NOMO-1 treated with DMSO at 0.1 percent for 48 hours (cell line): ENCODE measurements around the gene PRMT7.
A peak's percentile ranks its signal among the peaks of the same experiment; 100 is the strongest.

Experiments
- DNase-seq: peaks from one replicate; lab custom pipeline; 2025; ENCODE audit not compliant: unreplicated experiment; lab: John Stamatoyannopoulos, UW

PRMT7 gene

DNA sequence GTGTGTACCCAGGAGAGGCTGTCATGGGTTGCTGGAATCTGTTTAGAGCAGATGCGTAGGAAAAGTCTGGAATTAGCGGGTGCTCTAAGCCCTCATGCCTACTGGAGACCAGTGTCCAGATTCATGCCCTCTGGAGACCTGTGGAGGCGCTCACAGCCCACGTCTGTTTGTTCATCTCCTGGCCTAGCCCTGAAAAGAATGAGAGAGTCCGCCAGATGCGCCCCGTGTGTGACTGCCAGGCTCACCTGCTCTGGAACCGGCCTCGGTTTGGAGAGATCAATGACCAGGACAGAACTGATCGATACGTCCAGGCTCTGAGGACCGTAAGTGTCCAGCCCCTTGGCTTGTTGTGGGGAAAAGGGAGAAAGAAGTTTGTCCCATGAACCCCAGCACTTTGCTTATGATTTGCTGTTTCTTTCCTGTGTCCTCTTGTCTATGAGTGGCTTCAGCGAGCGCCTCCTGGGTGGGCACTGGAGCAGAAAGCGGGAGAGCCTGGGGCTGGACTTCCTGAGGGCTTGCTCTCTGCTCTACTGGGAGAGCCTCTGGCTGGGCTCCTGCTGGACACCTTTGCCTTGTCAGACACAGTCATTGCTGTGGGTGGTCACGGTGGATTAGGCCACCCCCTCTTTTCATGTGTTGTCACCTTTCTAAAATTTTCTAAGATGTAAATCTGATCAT lies 35.3 kb downstream of the PRMT7 start:
- no peak for DNase-seq

DNA sequence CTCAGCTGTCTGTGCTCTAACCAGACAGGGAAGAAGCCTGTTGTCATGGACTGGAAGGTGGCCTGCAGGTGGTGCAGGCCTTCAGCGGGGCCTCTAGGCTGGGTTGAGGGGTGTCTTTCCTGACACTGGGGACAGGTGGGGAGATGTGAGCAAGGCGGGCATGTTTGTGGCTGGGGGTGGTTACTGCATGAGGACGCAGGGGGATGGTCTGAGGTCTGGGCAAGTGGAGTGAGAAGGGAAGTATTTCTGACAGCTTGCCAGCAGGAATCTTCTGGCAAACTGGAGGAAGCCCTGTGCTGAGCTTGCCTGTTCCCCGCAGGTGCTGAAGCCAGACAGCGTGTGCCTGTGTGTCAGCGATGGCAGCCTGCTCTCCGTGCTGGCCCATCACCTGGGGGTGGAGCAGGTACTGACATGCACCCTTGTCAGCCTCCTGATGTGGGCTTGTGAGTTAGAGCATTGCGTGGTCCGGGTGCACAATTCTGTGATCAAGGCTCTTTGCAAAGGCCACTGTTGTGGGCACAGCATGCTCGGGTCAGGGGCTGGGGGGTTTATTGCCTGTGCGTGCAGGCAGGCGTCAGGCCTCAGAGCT lies 36.2 kb downstream of the PRMT7 start:
- no peak for DNase-seq

DNA sequence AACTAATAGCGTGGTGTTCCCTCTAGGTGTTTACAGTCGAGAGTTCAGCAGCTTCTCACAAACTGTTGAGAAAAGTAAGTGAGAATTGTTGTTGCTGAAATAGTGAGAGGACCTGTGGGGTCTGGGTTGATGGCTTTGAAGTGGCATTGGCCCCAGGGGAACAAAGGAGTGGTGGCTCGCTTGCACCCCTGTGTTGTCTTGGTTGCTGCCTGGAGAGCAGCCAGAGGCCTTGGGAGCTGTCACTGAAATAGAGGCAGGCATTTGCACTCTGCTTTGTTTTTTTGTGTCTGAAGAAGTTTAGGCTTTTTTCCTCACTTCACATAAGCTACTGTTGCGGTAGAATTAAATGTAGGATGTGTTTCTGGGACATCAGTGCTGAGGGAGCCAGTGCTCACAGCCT lies 36.8 kb downstream of the PRMT7 start:
- DNase-seq: no peak

- DNase-seq: no peak
These were observed 38.0 kb downstream of the PRMT7 start for GRCh38 chr16:68348639-68349445.

DNA sequence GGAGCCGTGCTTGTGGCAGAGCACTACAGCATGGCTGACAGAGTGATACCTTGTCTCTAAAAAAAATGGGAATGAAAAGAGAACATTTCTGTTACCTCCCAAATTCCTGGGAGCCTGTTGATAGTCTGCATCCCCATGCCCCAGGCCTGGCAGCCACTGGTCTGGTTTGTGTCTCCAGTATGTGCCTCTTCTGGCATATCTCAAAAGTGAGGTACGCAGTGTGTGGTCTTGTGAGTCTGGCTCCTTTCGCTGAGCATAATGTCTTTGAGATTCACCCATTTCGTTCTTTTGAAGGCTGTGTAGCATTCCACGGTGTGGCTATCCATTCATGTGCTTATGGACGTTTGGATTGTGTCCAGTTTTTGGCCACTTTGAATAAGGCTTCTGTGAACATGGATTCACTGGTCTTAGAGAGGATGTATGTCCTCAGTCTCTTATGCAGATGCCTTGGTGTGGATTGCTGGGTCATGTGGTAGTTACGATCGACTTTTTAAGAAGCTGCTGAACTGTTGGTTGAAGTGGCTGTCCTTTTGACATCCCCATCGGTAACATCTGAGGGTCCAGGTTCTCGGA lies 39.1 kb downstream of the PRMT7 start:
- no peak for DNase-seq

- DNase-seq: no peak
These were observed 40.1 kb downstream of the PRMT7 start for GRCh38 chr16:68350813-68351350.

GRCh38 chr16:68351463-68351862 lies 40.6 kb downstream of the PRMT7 start:
- no peak for DNase-seq

DNA sequence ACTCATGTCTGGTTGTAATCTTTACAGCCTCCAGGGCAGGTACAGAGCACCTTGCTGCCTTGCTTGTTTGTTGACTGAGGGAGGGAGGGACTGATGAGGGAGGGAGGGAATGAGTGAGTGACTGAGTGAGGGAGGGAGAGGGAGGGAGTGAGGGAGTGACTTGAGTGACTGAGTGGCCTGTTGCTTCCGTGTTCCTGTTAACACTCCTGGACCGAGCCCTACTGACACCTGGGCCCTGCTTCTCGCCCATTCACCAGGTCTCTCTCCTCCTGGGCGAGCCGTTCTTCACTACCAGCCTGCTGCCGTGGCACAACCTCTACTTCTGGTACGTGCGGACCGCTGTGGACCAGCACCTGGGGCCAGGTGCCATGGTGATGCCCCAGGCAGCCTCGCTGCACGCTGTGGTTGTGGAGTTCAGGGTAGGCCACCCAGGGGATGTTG lies 41.2 kb downstream of the PRMT7 start:
- no peak for DNase-seq

DNA sequence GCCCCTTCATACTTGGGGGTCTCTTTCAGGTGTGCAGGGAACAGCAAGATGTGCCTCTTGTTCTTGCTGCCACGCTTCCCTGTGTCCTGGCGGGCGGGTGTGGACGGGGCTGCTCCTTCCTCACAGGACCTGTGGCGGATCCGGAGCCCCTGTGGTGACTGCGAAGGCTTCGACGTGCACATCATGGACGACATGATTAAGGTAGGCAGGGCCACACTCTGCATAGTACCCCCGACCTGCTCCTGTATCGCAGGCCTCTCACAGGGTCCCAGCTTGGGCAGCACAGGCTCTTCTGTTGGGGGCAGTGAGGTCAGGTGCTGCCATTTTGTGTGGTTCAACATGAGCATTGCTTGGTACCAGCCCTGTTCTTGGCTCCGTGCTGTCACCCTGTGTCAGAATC lies 42.5 kb downstream of the PRMT7 start:
- DNase-seq: no peak

- no peak for DNase-seq
These were observed 44.0 kb downstream of the PRMT7 start for GRCh38 chr16:68354816-68355215.

- no peak for DNase-seq
These were observed 44.8 kb downstream of the PRMT7 start for GRCh38 chr16:68355447-68356248.

GRCh38 chr16:68356249-68356918 lies 45.6 kb downstream of the PRMT7 start:
- DNase-seq: peak; percentile 62

GRCh38 chr16:68356919-68357286 lies 46.1 kb downstream of the PRMT7 start:
- no peak for DNase-seq

DNA sequence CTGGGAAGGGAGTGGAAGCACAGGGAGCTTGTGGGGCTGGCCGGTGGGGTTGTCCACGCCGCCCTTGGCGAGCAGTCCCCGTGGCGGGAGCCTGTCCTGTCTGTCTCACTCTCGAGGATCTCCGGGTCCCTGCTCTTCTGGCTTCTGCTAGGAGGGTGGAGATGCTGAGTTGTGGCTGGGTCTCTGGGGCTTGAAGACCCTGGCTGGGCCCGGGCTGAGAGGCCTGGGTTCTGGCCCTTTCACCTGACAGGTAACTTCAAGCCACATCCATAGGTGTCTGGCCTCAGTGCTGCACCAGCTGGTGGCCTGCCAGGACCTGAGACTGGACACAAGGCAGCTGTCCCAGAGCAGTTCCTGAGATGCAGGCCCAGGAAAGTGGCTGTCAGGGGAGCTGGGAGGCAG lies 46.7 kb downstream of the PRMT7 start:
- DNase-seq: no peak

GRCh38 chr16:68357923-68358322 lies 47.1 kb downstream of the PRMT7 start:
- DNase-seq: no peak

DNA sequence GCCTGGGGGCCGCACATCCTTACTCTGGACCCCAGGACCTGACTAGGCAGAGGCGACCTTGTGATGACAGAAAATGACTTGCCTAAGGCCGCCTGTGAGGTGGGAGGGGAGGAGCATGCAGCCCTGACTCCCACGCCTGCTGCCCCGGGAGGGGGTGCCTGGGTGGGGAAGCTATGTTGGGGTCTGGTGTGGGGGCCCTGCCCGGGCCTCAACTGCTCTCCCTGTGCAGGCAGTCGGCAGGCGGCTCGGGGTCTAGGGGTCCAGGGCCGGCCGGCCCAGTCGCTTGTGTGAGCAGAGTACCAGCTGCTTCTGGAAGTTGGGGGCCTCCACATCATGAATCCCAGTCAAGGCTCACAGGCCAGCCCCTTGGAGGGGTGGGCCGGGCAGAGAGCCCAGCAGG lies 48.1 kb downstream of the PRMT7 start:
- no peak for DNase-seq

DNA sequence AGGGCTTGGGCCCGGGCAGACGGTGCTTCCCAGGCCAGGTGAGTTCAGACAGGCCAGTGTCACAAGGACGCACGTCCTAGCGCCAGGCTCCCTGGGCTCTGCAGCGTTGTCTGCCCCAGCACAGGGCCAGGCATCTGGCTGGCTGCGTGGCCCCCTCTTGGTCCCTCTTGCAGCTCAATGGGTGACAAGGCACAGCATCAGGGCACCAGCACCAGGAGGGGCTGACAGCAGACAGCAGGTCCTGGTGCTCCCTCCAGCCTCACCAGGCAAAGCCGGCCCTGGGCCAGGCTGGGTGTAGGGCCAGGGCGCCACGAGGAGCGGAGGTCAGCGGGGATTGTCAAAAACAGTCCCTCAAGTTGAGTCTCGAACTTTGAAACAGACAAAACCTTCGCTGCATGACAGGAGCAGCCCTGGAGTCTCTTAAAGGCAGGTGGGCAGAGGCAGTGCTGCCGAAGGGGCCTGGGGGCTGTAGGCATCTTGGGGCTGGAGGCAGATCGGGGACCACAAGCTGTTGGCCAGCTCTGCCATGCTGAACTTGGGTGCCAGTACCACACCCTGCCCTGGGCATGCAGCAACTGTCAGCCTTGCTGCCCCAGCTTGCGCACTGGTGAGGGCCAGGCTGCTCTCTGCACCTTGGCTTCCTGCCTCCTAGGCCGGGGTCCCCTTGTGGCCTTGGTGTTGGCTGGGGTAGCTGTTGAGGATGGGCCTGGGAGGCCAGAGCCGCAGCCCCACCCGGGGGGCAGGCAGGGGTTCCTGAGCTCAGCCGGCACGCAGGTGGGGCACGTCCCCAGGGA lies 48.8 kb downstream of the PRMT7 start:
- no peak for DNase-seq

DNA sequence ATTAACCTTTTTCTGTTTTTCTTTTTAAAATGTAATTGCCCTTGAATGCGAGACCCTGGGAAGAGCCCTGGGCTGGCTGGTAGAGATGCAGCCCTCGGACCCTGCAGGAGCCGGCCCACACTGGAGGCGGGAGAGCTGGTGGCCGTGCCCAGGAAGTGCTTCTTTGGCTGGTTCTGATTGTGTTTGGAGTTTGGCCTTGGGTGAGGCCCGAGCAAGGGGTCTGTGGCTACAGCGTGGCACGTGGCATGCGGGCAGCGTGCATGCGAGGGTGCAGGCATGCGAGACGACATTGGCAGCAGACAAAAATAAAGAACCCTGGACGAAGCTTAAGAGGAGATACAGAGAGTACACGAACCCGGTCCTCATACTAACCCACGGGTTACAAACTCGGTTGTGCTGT lies 49.7 kb downstream of the PRMT7 start:
- DNase-seq: no peak

GRCh38 chr16:68360956-68361355 lies 50.1 kb downstream of the PRMT7 start:
- no peak for DNase-seq
